ENCODE measurements around the gene ACAP3. TPM values are rescaled to one million over a fixed set of nuclear protein-coding genes. Genes with fewer than 3 reads are reported as not detected.
"Not testable (repeated sequence)": the region's sequence is repeated elsewhere in the genome, so short reads cannot be mapped to it uniquely, and the experiment has no call there.

The ACAP3 gene
- total RNA-seq, 2 donors from 2014 or later = 63.5 to 66.2 TPM

DNA sequence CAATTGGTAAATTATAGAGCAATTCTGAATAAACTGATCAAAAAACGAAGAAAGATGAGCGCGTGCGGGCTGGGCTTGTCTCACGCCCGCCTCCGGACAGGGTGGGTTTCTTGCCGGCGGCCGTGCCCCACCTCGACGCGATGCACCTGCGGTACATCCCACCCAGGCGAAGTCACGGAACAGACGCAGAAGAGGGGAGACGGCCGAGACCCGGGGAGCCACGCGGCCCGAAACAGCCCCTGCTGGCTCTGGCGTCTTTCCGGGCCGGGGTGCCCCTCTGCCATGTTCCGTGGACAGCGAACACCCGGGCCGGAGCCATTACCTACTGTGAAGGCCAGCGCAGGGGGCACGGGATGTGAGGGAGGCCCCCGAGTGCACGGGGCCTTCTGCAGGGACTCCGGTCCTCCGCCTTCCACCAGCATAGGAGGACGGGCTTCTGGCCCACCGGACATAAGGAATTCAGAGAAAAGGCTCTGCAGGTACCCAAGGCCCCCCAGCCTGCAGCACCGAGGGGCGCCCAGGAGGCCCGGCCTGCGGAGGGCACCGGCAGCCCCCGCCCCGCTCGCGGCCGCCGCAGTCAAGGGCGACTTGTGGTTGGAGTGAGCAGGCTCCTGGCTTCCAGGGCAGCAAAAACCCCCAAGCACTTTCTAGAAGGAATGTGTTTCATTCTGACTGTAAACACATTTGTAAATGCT, 53.6 kb downstream of the ACAP3 start:
- H3K4me3 Mint-ChIP-seq = no peak overlapping the region
- DNase-seq (no peak), ATAC-seq (no peak)
- H3K9me3 ChIP-seq (ENCODE audit: control insufficient read depth, low read length, poor library complexity, severe bottlenecking) = no peaks in the 10 kb centered on the region
- peak overlapping the region; percentile 61 for H3K27ac Mint-ChIP-seq
- H3K36me3 Mint-ChIP-seq (ENCODE audit: low read depth) = no peaks in the 10 kb centered on the region
- peaks cover 14% of the 10 kb centered on the region for H3K4me1 Mint-ChIP-seq
- H3K27me3 Mint-ChIP-seq = no peaks in the 10 kb centered on the region

DNA sequence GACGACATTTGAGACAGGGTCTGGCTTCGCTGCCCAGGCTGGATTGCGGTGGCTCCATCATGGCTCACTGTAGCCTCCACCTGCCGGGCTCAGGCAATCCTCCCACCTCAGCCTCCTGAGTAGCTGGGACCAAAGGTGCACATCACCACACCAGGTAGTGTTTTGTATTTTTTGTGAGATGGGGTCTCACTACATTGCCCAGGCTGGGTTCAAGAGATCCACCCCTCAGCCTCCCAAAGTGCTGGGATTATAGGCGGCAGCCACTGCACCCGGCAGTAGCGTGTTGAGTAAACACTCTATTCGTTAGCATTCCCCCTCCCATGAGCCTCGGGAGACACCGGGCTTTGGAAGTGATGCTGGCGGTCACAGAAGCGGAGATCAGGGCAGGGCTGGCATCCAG, 54.4 kb downstream of the ACAP3 start:
- H3K9me3 ChIP-seq (ENCODE audit: control insufficient read depth, low read length, poor library complexity, severe bottlenecking) = no peaks in the 10 kb centered on the region
- H3K27me3 Mint-ChIP-seq = no peaks in the 10 kb centered on the region
- no peaks in the 10 kb centered on the region for H3K36me3 Mint-ChIP-seq (ENCODE audit: low read depth)
- no peak overlapping the region for H3K4me3 Mint-ChIP-seq
- H3K27ac Mint-ChIP-seq = no peak overlapping the region
- peaks cover 11% of the 10 kb centered on the region for H3K4me1 Mint-ChIP-seq
- DNase-seq = no peak
- no peak for ATAC-seq

DNA sequence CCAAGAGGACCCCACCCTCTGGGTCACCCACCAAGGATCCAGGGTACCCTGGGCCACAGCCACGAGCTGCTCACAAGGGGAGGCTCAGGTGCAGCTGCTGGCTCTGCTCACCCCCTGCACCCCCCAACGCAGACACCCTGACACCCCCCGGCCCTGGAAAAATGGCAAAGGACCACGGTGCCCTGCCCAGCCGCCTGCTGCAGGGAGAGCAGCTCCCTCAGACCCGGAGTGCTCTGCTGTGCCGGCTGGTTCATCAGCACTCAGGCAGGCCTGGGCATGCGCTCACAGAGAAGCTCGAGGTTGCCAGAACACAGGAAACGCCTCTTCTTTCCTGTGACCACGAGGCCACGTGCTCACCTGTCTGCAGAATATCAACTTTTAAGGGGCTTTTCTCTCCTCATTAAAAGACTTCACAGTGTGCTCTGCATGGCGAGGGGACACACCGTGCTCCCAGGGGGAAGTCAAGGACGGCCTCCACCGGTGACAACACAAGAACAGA, 56.9 kb downstream of the ACAP3 start:
- Mint-ChIP-seq H3K4me1 (peaks cover 7% of the 10 kb centered on the region), H3K27ac (peak overlapping the region; percentile 92), H3K36me3 (ENCODE audit: low read depth) (no peaks in the 10 kb centered on the region), H3K27me3 (no peaks in the 10 kb centered on the region), H3K4me3 (peak overlapping the region; percentile 68)
- peak in 2 of 3 donors; percentile 61 to 63 for DNase-seq
- no peaks in the 10 kb centered on the region for H3K9me3 ChIP-seq (ENCODE audit: control insufficient read depth, low read length, poor library complexity, severe bottlenecking)
- peak; percentile 98 for ATAC-seq

DNA sequence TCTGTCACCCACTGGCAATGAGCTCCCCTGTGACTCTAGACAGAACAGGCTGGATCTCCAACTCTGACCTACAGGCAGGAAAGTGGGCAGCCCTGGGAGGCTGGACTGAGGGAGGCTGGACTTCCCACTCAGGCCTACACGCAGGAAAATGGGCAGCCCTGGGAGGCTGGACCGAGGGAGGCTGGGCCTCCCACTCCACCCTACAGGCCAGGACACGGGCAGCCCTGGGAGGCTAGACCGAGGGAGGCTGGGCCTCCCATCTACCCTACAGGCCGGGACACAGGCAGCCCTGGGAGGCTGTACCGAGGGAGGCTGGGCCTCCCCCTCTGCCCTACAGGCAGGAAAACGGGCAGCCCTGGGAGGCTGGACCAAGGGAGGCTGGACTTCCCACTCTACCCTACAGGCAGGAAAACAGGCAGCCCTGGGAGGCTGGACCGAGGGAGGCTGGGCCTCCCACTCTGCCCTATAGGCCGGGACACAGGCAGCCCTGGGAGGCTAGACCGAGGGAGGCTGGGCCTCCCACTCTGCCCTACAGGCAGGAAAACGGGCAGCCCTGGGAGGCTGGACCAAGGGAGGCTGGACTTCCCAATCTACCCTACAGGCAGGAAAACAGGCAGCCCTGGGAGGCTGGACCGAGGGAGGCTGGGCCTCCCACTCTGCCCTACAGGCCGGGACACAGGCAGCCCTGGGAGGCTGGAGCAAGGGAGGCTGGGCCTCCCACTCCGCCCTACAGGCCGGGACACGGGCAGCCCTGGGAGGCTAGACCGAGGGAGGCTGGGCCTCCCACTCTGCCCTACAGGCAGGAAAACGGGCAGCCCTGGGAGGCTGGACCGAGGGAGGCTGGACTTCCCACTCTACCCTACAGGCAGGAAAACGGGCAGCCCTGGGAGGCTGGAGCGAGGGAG, 59.5 kb downstream of the ACAP3 start:
- not testable (repeated sequence) for DNase-seq; ATAC-seq; H3K36me3 Mint-ChIP-seq (ENCODE audit: low read depth); H3K27me3 Mint-ChIP-seq; H3K9me3 ChIP-seq (ENCODE audit: control insufficient read depth, low read length, poor library complexity, severe bottlenecking); H3K4me1 Mint-ChIP-seq; H3K27ac Mint-ChIP-seq; H3K4me3 Mint-ChIP-seq

DNA sequence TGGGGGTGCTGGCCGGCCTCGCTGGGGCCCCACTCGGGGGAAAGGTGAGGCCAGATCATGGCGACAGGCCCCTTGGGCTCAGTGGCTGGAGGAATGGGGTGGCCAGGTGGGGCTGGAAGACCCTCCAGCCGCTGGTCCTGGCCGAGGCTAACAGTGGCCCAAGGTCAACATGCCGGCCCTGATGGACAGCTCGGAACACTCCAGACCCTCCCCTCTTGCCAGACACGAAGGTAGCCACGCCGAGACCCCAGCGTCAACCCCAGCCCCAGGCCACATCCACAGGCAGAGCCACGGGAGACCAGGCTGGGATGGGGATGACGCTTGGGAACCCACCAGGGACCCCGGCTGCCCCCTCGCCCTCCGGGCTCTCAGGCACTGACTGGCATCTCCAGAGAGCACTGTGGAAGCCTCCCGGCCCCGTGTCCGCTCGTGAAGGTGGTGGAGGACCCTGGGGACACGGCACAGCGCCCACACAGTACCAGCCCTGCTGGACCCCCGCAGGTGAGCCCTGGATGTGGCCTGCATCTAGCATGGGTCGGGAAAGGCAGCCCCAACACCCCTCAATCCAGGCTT, 60.3 kb downstream of the ACAP3 start:
- Mint-ChIP-seq H3K27ac (no peak overlapping the region), H3K4me3 (no peak overlapping the region), H3K27me3 (no peaks in the 10 kb centered on the region), H3K36me3 (ENCODE audit: low read depth) (no peaks in the 10 kb centered on the region), H3K4me1 (peaks cover 4% of the 10 kb centered on the region)
- no peaks in the 10 kb centered on the region for H3K9me3 ChIP-seq (ENCODE audit: control insufficient read depth, low read length, poor library complexity, severe bottlenecking)
- ATAC-seq = no peak
- DNase-seq = no peak

GRCh38 chr1:1246577-1247340, 61.0 kb downstream of the ACAP3 start, which contains the start of gene C1QTNF12:
TSS of gene C1QTNF12 (minus strand) at chr1:1246722. CDS start at chr1:1246690, 32 bp downstream.
- H3K9me3 ChIP-seq (ENCODE audit: control insufficient read depth, low read length, poor library complexity, severe bottlenecking) = no peaks in the 10 kb centered on the region
- Mint-ChIP-seq H3K4me1 (peaks cover 4% of the 10 kb centered on the region), H3K27me3 (no peaks in the 10 kb centered on the region), H3K36me3 (ENCODE audit: low read depth) (no peaks in the 10 kb centered on the region), H3K4me3 (no peak within 1 kb of the TSS), H3K27ac (no peak within 1 kb of the TSS)
- ATAC-seq = no peak
- DNase-seq = no peak

- H3K4me3 Mint-ChIP-seq = no peak overlapping the region
- no peaks in the 10 kb centered on the region for H3K36me3 Mint-ChIP-seq (ENCODE audit: low read depth)
- H3K4me1 Mint-ChIP-seq = peaks cover 3% of the 10 kb centered on the region
- no peak overlapping the region for H3K27ac Mint-ChIP-seq
- H3K9me3 ChIP-seq (ENCODE audit: control insufficient read depth, low read length, poor library complexity, severe bottlenecking) = no peaks in the 10 kb centered on the region
- H3K27me3 Mint-ChIP-seq = no peaks in the 10 kb centered on the region
- DNase-seq (no peak), ATAC-seq (no peak)
These were observed 61.7 kb downstream of the ACAP3 start for GRCh38 chr1:1245817-1246576.

- no peak overlapping the region for H3K27ac Mint-ChIP-seq
- DNase-seq (no peak), ATAC-seq (no peak)
- H3K4me3 Mint-ChIP-seq = no peak overlapping the region
- H3K27me3 Mint-ChIP-seq = no peaks in the 10 kb centered on the region
- no peaks in the 10 kb centered on the region for H3K4me1 Mint-ChIP-seq
- no peaks in the 10 kb centered on the region for H3K9me3 ChIP-seq (ENCODE audit: control insufficient read depth, low read length, poor library complexity, severe bottlenecking)
- no peaks in the 10 kb centered on the region for H3K36me3 Mint-ChIP-seq (ENCODE audit: low read depth)
These were observed 62.4 kb downstream of the ACAP3 start for GRCh38 chr1:1245178-1245816.

GRCh38 chr1:1244192-1244811, 63.4 kb downstream of the ACAP3 start:
- DNase-seq = no peak
- H3K27me3 Mint-ChIP-seq = no peaks in the 10 kb centered on the region
- H3K4me3 Mint-ChIP-seq = no peak overlapping the region
- H3K27ac Mint-ChIP-seq = no peak overlapping the region
- no peaks in the 10 kb centered on the region for H3K9me3 ChIP-seq (ENCODE audit: control insufficient read depth, low read length, poor library complexity, severe bottlenecking)
- ATAC-seq = no peak
- no peaks in the 10 kb centered on the region for H3K36me3 Mint-ChIP-seq (ENCODE audit: low read depth)
- H3K4me1 Mint-ChIP-seq = no peaks in the 10 kb centered on the region

DNA sequence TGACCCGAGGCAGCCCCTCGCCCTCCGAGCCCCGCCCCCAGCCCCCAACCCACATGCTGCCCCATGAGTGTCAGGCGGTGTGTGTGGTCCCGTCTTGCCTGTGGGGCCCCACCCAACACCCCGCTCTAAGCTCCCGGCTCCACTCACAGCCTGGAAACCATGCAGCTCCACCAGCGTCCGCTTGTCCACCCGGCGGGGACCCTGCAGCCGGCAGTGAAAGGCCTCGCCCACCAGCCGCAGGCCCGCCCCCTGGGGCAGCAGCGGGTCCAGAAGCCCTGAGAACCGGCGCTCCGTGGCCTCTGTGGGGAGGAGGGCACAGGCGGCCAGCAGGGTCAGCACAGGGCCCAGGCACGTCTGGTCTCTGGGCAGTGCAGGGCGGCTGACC, 63.9 kb downstream of the ACAP3 start:
- Mint-ChIP-seq H3K27ac (no peak overlapping the region), H3K27me3 (no peaks in the 10 kb centered on the region), H3K4me1 (no peaks in the 10 kb centered on the region), H3K4me3 (no peak overlapping the region), H3K36me3 (ENCODE audit: low read depth) (no peaks in the 10 kb centered on the region)
- ATAC-seq = no peak
- H3K9me3 ChIP-seq (ENCODE audit: control insufficient read depth, low read length, poor library complexity, severe bottlenecking) = no peaks in the 10 kb centered on the region
- DNase-seq = no peak

- H3K27me3 Mint-ChIP-seq = no peaks in the 10 kb centered on the region
- H3K36me3 Mint-ChIP-seq (ENCODE audit: low read depth) = no peaks in the 10 kb centered on the region
- no peak overlapping the region for H3K4me3 Mint-ChIP-seq
- no peaks in the 10 kb centered on the region for H3K9me3 ChIP-seq (ENCODE audit: control insufficient read depth, low read length, poor library complexity, severe bottlenecking)
- no peaks in the 10 kb centered on the region for H3K4me1 Mint-ChIP-seq
- DNase-seq (no peak), ATAC-seq (no peak)
- no peak overlapping the region for H3K27ac Mint-ChIP-seq
These were observed 64.5 kb downstream of the ACAP3 start for GRCh38 chr1:1243266-1243660.

All from T-helper 17 cell (primary cell).